ENCODE data around the gene MAGEF1. TPM values are rescaled to one million over a fixed set of nuclear protein-coding genes. Genes with fewer than 3 reads are reported as not detected.
A peak's percentile ranks its signal among the peaks of the same experiment; 100 is the strongest.

MAGEF1 gene
- total and polyA plus RNA-seq, 9 of the 15 experiments (the other 6 are each of a cell fraction or from before 2014, with no cell fraction given) = 1.5 to 39.1 (median 19.8) TPM

DNA sequence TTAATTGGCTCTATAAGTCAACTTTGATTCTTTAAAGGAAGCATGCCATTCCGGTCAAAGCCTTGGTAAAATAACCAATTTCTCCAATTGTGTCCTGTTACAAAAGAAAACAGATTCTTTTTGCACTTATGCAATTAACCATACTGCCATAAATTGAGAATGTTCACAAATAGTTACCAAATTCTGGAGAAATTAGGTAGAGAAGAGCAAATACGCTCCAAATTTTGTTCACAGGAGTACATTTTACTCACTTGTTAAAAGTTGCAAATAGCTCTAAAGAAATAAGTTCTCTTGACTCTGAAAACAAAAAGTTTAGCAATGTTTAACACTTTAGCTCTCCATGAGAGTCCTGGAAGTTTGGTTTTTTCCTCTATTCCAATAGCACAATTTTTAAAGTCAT lies 11.1 kb downstream of the MAGEF1 start:
- Histone ChIP-seq H3K36me3 (ENCODE audit: control insufficient read depth, insufficient read depth, low read length) (no peaks in the 10 kb centered on the region), H3K79me2 (ENCODE audit: control insufficient read depth, insufficient read depth, low read length) (no peaks in the 10 kb centered on the region), H3K4me3 (no peak overlapping the region), H3K9me3 (replicated peaks; ENCODE audit: control insufficient read depth, insufficient read depth, low read depth, low read length) (no peaks in the 10 kb centered on the region), H4K20me1 (replicated peaks; ENCODE audit: control insufficient read depth, insufficient read depth, low read length) (no peaks in the 10 kb centered on the region), H2AFZ (ENCODE audit: low read depth, low read length) (no peak overlapping the region), H3K27me3 (ENCODE audit: control insufficient read depth in 2 of 2, insufficient read depth in 2 of 2, low read length in 2 of 2) (peaks cover 26 to 28% of the 10 kb centered on the region in 2 experiments), H3K4me2 (ENCODE audit: insufficient read depth, low read length) (no peak overlapping the region), H3K9me1 (ENCODE audit: control insufficient read depth, insufficient read depth, low read length) (no peaks in the 10 kb centered on the region), H3K9ac (ENCODE audit: insufficient read depth in 1 of 2, low read depth in 2 of 2, low read length in 2 of 2) (no peak overlapping the region), H3K4me1 (replicated peaks in 1 of 2; ENCODE audit: control insufficient read depth in 2 of 2, insufficient read depth in 2 of 2, low read length in 2 of 2) (no peaks in the 10 kb centered on the region; a peak in 3 of 5 replicates), H3K27ac (ENCODE audit: extremely low read depth, low read depth, low read length) (no peak overlapping the region)
- no TSS peak for BruUV-seq (replicated peaks)
- ChIA-PET POLR2A (interaction anchor here (0.8 kb wide), 1 partner anchor 11 kb away, joined by 8 read pairs; the partner anchor contains the start of gene MAGEF1), CTCF (ENCODE audit: low intra/inter-chr PET ratio) (no interaction called here)
- FAIRE-seq (no peak), ATAC-seq (no peak), DNase-seq (ENCODE audit: extremely low read depth in 1 of 4, low spot score in 3 of 4) (no peak)
- WGBS (ENCODE audit: insufficient coverage, low coverage, missing lambda C conversion rate) = 18% methylated on average over 2 of the region's 2 CpGs
- intact Hi-C loops (cut with micrococcal nuclease) (no loop called here), in situ Hi-C loops (cut with MboI) (no loop called here)
- TF ChIP-seq CBX3 (IDR thresholded peaks at IDR 0.05; ENCODE audit: borderline replicate concordance in 1 of 2, low read length in 2 of 2) = peak in 1 of 2 experiments; percentile 51; a peak in 1 of 3 replicates
- TF ChIP-seq GATA2 (CRISPR knock-in tag; IDR thresholded peaks at IDR 0.05) = no peak

DNA sequence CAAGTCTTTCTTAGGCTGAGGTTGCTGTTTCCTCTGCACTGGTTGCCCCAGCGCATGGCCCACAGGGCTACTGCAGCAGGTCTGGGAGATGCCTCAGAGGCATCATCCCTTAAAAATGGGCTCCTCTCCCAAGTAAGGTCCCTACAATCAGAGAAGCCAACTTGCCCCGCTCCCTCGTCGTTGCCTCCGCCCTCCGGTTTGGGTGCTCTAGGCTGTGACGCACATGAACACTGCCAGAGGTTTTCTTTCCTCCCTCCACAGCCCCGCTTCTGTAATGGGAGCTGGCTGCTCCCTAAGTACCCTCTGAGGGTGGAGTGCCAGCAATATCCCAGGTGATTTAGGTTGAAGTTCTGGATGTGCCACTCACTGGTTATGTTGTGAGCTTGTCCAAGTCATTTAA lies 14.0 kb downstream of the MAGEF1 start:
- Histone ChIP-seq H4K20me1 (replicated peaks; ENCODE audit: control insufficient read depth, insufficient read depth, low read length) (0 out of 2 replicates have a peak, but pooled peaks cover 10% of the 10 kb centered on the region), H3K27me3 (ENCODE audit: control insufficient read depth in 2 of 2, insufficient read depth in 2 of 2, low read length in 2 of 2) (peaks cover 38 to 54% of the 10 kb centered on the region in 2 experiments), H3K4me1 (replicated peaks in 1 of 2; ENCODE audit: control insufficient read depth in 2 of 2, insufficient read depth in 2 of 2, low read length in 2 of 2) (no peaks in the 10 kb centered on the region; a peak in 3 of 5 replicates), H3K4me3 (no peak overlapping the region), H3K4me2 (ENCODE audit: insufficient read depth, low read length) (no peak overlapping the region), H3K9me1 (ENCODE audit: control insufficient read depth, insufficient read depth, low read length) (no peaks in the 10 kb centered on the region), H3K9ac (ENCODE audit: insufficient read depth in 1 of 2, low read depth in 2 of 2, low read length in 2 of 2) (no peak overlapping the region), H3K27ac (ENCODE audit: extremely low read depth, low read depth, low read length) (no peak overlapping the region), H3K79me2 (ENCODE audit: control insufficient read depth, insufficient read depth, low read length) (no peaks in the 10 kb centered on the region), H3K9me3 (replicated peaks; ENCODE audit: control insufficient read depth, insufficient read depth, low read depth, low read length) (no peaks in the 10 kb centered on the region), H3K36me3 (ENCODE audit: control insufficient read depth, insufficient read depth, low read length) (no peaks in the 10 kb centered on the region), H2AFZ (ENCODE audit: low read depth, low read length) (no peak overlapping the region)
- 34% methylated on average over 7 of the region's 8 CpGs for WGBS (ENCODE audit: insufficient coverage, low coverage, missing lambda C conversion rate)
- intact Hi-C loops (cut with micrococcal nuclease) = no loop called here
- DNase-seq (ENCODE audit: extremely low read depth in 1 of 4, low spot score in 3 of 4) (peak in 1 of 4 experiments; percentile 2), ATAC-seq (no peak), FAIRE-seq (no peak)
- ChIA-PET CTCF (ENCODE audit: low intra/inter-chr PET ratio) (no interaction called here), POLR2A (interaction anchor here (0.6 kb wide), 1 partner anchor 156 kb away, joined by 3 read pairs; no protein-coding TSS in a partner anchor)
- no TSS peak for BruUV-seq (replicated peaks)
- in situ Hi-C loops (cut with MboI) = no loop called here
- TF ChIP-seq ADNP (tag; IDR thresholded peaks at IDR 0.05) (no peak), YY1 (IDR thresholded peaks at IDR 0.05; ENCODE audit: borderline replicate concordance in 1 of 3, control insufficient read depth in 1 of 3, extremely low read depth in 1 of 3, insufficient read depth in 3 of 3, insufficient read length in 1 of 3, insufficient replicate concordance in 2 of 3, low read depth in 1 of 3, low read length in 2 of 3) (no peak), PHF8 (IDR thresholded peaks at IDR 0.05; ENCODE audit: borderline replicate concordance, low read length) (no peak), NR2C1 (IDR thresholded peaks at IDR 0.05) (no peak), NR2C1 (tag; IDR thresholded peaks at IDR 0.05) (no peak)
- TF ChIP-seq, protein P1, sequence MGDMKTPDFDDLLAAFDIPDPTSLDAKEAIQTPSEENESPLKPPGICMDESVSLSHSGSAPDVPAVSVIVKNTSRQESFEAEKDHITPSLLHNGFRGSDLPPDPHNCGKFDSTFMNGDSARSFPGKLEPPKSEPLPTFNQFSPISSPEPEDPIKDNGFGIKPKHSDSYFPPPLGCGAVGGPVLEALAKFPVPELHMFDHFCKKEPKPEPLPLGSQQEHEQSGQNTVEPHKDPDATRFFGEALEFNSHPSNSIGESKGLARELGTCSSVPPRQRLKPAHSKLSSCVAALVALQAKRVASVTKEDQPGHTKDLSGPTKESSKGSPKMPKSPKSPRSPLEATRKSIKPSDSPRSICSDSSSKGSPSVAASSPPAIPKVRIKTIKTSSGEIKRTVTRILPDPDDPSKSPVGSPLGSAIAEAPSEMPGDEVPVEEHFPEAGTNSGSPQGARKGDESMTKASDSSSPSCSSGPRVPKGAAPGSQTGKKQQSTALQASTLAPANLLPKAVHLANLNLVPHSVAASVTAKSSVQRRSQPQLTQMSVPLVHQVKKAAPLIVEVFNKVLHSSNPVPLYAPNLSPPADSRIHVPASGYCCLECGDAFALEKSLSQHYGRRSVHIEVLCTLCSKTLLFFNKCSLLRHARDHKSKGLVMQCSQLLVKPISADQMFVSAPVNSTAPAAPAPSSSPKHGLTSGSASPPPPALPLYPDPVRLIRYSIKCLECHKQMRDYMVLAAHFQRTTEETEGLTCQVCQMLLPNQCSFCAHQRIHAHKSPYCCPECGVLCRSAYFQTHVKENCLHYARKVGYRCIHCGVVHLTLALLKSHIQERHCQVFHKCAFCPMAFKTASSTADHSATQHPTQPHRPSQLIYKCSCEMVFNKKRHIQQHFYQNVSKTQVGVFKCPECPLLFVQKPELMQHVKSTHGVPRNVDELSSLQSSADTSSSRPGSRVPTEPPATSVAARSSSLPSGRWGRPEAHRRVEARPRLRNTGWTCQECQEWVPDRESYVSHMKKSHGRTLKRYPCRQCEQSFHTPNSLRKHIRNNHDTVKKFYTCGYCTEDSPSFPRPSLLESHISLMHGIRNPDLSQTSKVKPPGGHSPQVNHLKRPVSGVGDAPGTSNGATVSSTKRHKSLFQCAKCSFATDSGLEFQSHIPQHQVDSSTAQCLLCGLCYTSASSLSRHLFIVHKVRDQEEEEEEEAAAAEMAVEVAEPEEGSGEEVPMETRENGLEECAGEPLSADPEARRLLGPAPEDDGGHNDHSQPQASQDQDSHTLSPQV (IDR thresholded peaks at IDR 0.05) = no peak
